A673 (cell line): ENCODE data around the gene DRD4.

Experiments used
- EZH2 ChIP-seq: fragments of 200-600 bp; sonication (generic); IDR thresholded peaks from 2 replicates; pipeline ENCODE4 v1.6.1; 2017; ENCODE audit warnings: borderline replicate concordance, low read depth, mild to moderate bottlenecking, mixed read lengths, antibody characterized with exemption, low read length; ENCODE audit not compliant: poor library complexity, severe bottlenecking
- TF ChIP-seq, protein P1 (sequence below): fragments of 300-800, 200-600 bp; sonication (generic); conservative IDR thresholded peaks from 2 replicates; pipeline ENCODE4 v1.5.1; 2017; ENCODE audit warnings: low read depth, mild to moderate bottlenecking, antibody characterized with exemption, low read length, moderate library complexity, mixed read lengths

DNA sequence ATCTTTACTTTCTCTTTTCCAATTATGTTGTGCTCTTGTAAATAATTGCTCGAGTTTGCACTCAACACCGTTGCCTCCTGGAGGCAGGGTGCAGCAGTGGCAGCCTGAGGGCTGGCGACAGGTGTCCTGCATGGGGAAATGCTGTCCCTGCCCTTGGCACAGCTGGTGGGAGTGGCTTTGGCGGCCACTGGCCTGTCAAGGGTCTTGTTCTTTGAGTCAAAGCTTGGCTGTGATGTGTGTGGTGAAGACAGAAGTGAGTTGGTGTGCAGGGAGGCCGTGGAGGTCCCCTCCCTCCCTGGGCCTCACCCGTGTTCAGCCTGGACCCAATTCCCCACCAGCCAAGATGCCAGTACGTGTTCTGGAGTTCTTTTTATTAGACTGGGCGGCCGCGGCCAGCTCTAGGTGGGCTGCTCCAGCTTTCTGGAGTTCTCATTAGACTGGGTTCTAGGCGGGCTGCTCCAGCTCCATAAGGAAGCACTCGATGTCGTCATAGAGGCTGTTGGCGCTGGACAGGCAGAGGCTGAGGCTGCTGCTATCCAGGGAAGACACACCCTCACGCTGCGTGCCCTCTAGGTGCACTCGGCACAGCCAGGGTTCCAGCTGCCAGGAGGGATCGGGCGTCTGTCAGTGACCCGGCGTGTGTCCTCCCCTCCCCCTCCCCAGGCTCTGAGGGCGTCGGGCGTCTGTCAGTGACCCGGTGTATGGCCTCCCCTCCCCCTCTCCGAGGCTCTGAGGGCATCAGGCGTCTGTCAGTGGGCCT lies 24.7 kb upstream of the DRD4 start:
- TF ChIP-seq, protein P1, sequence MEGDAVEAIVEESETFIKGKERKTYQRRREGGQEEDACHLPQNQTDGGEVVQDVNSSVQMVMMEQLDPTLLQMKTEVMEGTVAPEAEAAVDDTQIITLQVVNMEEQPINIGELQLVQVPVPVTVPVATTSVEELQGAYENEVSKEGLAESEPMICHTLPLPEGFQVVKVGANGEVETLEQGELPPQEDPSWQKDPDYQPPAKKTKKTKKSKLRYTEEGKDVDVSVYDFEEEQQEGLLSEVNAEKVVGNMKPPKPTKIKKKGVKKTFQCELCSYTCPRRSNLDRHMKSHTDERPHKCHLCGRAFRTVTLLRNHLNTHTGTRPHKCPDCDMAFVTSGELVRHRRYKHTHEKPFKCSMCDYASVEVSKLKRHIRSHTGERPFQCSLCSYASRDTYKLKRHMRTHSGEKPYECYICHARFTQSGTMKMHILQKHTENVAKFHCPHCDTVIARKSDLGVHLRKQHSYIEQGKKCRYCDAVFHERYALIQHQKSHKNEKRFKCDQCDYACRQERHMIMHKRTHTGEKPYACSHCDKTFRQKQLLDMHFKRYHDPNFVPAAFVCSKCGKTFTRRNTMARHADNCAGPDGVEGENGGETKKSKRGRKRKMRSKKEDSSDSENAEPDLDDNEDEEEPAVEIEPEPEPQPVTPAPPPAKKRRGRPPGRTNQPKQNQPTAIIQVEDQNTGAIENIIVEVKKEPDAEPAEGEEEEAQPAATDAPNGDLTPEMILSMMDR = 0 out of 2 replicates have a peak, but pooled peaks have one; percentile 16
- TF ChIP-seq EZH2 = no peak
